IPS-11a (cell line): ENCODE results near the gene C18orf63.
"Not testable (repeated sequence)": the region's sequence is repeated elsewhere in the genome, so short reads cannot be mapped to it uniquely, and the experiment has no call there.

ENCODE experiments used
- H3K4me3 ChIP-seq: one replicate; pipeline ENCODE4 v1.5.1; 2013; ENCODE audit warnings: low read depth, low read length, control low read depth

The C18orf63 gene

GRCh38 chr18:74315464-74316256 lies at the start of gene C18orf63:
TSS of gene C18orf63 (plus strand) at chr18:74315839. CDS start at chr18:74317866, 2,027 bp downstream.
- H3K4me3 ChIP-seq: no peak within 1 kb of the TSS

- H3K4me3 ChIP-seq: no peak overlapping the region
These were observed 49.5 kb upstream of the C18orf63 start for GRCh38 chr18:74266161-74266560.

- no peak overlapping the region for H3K4me3 ChIP-seq
These were observed 47.5 kb upstream of the C18orf63 start for GRCh38 chr18:74268175-74268574.

DNA sequence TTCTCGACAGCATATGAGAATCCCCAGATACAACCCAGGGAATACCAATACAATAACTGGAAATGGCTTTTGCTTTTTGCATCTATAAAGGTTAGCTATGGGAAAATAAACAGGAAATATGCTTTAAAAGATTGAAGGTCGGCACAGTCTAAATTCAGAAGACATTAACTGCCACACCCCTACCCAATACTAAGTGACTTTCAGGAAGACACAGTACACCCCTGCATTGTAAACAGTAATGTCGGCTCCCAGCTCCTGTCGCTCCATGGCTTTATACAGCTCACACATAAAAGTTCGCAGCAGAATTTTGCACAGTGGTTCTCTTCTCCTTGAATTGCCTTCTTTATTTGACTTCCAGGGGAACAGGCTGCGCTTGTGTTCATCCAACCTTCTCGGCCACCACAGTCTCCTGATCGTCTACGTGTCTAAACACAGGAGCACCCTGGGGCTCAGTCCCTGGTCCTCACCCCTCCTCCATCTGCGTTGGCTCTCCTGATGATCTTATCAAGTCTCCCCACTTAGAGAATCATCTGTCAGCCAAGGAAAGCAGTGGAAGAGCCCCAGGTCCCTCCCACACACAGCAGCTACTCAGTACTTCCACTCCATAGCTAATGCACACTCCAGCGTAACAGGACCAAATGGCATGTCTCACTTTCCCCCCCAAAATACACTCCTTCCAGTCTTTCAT lies 46.6 kb upstream of the C18orf63 start:
- no peak overlapping the region for H3K4me3 ChIP-seq

DNA sequence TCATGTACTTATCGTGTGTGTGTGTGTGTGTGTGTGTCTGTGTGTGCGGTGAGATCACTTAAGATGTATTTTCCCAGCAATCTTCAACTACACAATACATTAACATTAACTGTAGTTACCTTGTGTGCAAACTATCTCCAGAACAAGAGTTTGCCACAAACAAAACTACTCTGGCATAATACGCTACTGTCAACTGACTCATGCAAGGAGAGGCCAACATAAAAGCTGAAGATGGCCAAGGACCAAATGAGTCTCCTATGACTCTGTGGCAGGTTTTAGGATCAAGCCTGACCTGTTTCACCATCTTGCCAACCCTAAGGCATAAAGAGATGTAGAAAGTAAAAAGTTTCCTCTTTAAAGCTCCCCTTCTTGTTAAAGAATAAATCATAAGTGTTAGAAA lies 44.0 kb upstream of the C18orf63 start:
- H3K4me3 ChIP-seq: no peak overlapping the region

- no peak overlapping the region for H3K4me3 ChIP-seq
These were observed 42.2 kb upstream of the C18orf63 start for GRCh38 chr18:74273394-74273793.

GRCh38 chr18:74274700-74275099 lies 40.9 kb upstream of the C18orf63 start:
- no peak overlapping the region for H3K4me3 ChIP-seq

DNA sequence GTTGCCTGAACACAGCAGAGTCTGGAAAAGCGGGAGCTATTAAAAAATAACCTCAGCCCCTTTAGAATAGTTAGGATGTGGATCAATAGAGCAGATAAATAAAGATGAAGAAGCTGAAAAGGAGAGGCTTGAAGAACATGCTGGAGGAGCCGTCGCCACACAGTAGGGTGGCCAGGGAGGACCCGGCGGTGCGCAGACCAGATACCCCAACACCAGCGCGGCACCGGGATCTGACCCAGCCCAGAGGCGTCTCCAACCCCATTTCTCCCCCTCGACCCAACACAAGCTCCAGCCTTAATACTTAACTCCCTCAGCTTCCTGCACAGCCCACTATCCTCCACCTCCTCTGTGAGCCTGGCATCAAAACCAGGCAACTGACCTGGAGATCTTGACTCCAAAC lies 39.9 kb upstream of the C18orf63 start:
- H3K4me3 ChIP-seq: no peak overlapping the region

DNA sequence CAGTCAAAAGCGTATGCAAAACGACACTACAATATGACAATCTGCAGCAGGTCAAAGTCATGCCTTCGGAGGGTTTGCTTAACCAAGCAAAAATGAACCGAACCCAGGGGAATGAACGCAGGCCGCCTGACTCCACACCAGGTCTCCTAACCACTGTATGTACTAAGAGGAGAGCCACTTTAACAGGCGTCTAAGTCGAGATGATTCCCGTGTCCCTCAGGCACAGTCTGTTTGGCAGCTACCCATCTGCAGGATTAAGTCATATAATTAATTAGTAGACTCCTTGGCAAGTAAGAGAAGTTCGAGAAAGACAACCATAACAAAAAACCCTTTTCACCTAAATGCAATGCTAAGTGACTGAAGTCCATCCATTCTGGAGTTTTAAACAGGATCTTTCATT lies 39.0 kb upstream of the C18orf63 start:
- H3K4me3 ChIP-seq: no peak overlapping the region

GRCh38 chr18:74277296-74277695 lies 38.3 kb upstream of the C18orf63 start:
- no peak overlapping the region for H3K4me3 ChIP-seq

DNA sequence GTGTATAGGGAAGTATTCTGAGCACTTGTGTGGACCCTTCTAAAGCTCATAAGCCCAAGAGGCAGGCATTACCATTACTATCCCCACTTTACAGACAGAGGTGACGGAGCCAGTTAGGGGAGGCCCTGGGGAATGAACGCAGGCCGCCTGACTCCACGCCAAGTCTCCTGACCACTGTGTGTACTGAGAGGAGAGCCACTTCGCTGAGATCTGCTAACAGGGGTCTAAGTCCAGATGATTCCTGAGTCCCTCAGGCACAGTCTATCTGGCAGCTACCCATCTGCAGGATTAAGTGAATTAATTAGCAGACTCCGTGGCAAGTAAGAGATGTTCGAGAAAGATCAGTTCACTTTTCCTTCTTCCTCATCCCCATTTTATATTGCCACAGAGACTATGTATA lies 37.6 kb upstream of the C18orf63 start:
- H3K4me3 ChIP-seq: no peak overlapping the region

DNA sequence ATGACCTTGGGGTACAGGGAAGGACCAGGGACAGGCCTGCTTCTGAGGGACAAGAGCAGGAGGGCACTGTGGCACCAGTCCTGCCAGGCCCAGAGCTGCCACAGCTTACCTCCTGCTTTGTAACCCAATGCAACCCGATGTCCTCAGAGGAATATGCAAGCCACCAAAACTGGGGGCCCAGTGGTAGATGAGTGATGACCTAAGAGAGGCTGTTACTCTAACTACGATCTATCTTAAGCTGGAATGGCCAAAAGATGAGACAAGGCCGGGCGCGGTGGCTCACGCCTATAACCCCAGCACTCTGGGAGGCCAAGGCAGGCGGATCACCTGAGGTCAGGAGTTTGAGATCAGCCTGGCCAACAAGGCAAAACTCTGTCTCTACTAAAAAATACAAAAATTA lies 36.7 kb upstream of the C18orf63 start:
- no peak overlapping the region for H3K4me3 ChIP-seq

- H3K4me3 ChIP-seq: no peak overlapping the region
These were observed 34.3 kb upstream of the C18orf63 start for GRCh38 chr18:74281011-74281979.

DNA sequence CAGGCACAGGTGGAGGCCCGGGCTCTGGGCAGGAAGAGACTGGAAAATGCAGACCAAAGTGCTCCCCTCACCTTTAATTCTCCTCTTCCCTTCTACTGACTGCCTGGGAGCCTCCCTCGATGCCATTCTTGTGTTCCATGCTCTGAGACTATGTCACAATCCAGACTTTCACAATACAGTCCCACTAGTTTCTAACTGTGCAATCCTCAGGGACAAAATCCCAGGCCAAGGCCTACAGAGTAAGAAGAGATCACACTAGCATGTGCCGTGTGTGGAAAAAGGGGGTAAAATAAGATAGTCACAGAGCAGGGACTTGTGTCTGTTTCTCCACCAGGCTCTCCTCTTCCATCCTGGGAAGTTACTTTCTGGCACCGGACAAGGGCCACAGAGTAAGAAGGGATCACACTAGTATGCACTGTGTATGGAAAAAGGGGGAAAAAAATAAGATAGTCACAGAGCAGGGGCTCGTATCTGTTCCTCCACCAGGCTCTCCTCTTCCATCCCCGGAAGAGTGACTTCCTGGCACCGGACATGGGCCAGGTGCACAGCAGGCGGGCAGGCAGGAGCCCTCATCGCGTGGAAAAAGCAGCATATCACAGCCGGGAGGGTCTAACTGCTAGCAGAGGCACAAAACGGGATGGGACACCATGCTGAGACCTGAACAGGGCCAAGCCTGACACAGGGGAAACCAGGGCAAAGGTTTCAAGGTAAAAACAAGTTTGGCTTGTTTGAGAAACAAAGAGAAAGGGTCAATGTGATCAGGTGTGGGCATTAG lies 33.5 kb upstream of the C18orf63 start:
- no peak overlapping the region for H3K4me3 ChIP-seq

DNA sequence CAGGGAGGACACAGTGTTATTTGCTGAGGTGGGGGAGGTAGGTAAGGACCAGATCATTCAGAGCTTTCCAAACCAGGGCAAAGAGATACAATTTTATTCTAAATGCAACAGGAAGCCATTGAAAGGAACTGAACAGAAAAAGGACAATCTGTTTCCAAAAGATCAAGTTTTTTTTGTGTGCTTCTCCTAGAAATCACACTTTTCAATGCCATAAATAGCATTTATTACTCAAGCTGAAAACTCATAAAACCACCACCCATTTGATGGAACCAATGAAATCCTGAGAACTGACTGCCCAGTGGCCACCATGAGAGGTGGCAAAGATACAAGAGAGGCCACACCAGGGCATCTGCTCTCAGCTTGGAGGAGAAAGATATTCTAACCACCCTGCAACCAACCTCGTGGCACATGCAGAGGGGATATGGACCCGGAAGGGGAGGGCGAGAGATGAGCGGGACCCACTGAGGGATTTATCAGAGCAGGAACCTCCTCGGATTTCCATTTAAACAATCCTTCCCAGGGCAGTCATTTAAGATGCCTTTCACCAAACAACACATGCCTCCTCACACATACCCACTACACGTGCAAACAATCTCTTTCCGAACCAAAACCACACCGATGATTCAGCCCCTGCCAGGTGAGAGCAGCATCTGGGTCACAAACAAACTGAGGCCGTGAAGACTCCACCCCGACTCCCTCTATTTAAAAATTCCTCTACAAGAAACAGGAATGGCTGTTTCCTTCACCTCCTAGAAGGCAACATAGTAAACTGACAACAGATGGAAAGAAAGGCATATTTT lies 32.7 kb upstream of the C18orf63 start:
- H3K4me3 ChIP-seq: no peak overlapping the region

GRCh38 chr18:74283646-74284045 lies 32.0 kb upstream of the C18orf63 start:
- no peak overlapping the region for H3K4me3 ChIP-seq

DNA sequence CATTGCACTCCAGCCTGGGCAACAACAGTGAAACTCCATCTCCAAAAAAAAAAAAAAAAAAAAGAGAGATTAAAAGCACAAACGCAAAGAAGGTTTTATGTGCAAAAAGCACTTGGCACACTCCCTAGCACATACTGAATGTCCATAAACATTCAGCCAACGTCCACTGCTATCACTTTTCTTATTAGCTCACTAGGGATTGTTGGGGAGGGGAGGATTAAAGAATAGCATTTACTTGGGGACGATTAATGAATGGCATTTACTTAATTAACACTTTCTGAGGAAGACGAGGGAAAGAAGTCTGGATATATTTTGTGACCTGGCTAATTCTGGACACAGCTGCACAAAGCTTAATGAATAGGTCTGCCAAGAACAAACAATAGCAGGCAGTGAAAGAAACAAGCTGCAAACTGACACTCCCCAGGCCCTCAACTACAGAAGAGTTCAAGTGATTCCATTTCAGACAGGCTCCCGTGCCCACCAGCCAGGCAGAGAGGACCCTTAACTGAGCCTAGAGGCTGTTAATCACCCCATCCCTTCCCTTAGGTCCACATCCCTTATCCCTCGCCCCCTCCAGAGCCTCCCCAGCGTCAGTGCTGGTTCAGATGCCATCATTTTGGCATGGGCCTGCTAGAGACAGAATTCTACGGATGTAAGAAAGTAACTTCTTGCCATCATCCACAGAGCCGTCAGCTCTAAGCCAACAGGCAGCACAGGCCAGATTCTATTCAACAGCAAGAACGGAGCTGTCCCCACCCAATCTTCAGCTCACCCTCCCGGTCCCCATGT lies 31.3 kb upstream of the C18orf63 start:
- no peak overlapping the region for H3K4me3 ChIP-seq

GRCh38 chr18:74284980-74285355 lies 30.7 kb upstream of the C18orf63 start:
- no peak overlapping the region for H3K4me3 ChIP-seq

- not testable (repeated sequence) for H3K4me3 ChIP-seq
These were observed 30.1 kb upstream of the C18orf63 start for GRCh38 chr18:74285583-74285982.
